ENCODE data around the gene CACNB2.

- TF ChIP-seq CTCF (IDR thresholded peaks at IDR 0.05 in 4 of 5, conservative IDR thresholded peaks at IDR 0.05 in 1 of 5), result no peak
- no peak for TF ChIP-seq POLR2A (IDR thresholded peaks at IDR 0.05)
Observed at GRCh38 chr10:18456984-18457383, 316.8 kb downstream of the CACNB2 start.

All from gastrocnemius medialis (tissue), 4 donors.